ENCODE measurements around the gene FILIP1L. TPM values are rescaled to one million over a fixed set of nuclear protein-coding genes. Genes with fewer than 3 reads are reported as not detected.

The FILIP1L gene
- under 1 TPM; 0.10 to 0.17 TPM for total RNA-seq

- no peak within 1 kb of the TSS for H3K27ac Mint-ChIP-seq
- peaks cover 3% of the 10 kb centered on the region for H3K36me3 Mint-ChIP-seq
- CTCF ChIA-PET, result no interaction called here
- no peak within 1 kb of the TSS for H3K4me3 Mint-ChIP-seq
- no peak for DNase-seq
- POLR2A ChIA-PET, result no interaction called here
- intact Hi-C loops (cut with micrococcal nuclease), result no loop called here
- no peaks in the 10 kb centered on the region for H3K9me3 Mint-ChIP-seq
- H3K4me1 Mint-ChIP-seq (ENCODE audit: low read depth), result no peaks in the 10 kb centered on the region
- H3K27me3 Mint-ChIP-seq, result no peaks in the 10 kb centered on the region
These were observed at the start of gene FILIP1L for GRCh38 chr3:100114413-100115030. TSS of gene FILIP1L (minus strand) at chr3:100114501.

- DNase-seq, result no peak
- Mint-ChIP-seq H3K36me3 (peaks cover 21% of the 10 kb centered on the region), H3K9me3 (no peaks in the 10 kb centered on the region), H3K27me3 (no peaks in the 10 kb centered on the region), H3K27ac (no peak overlapping the region), H3K4me3 (no peak overlapping the region), H3K4me1 (ENCODE audit: low read depth) (no peaks in the 10 kb centered on the region)
- intact Hi-C loops (cut with micrococcal nuclease), result no loop called here
- ChIA-PET POLR2A (no interaction called here), CTCF (interaction anchor here (1.2 to 1.5 kb wide), 2 partner anchors 95 to 332 kb away, joined by 3 read pairs; no protein-coding TSS in a partner anchor)
These were observed 49.5 kb upstream of the FILIP1L start for GRCh38 chr3:100163787-100164186.

GRCh38 chr3:100160521-100160920, 46.2 kb upstream of the FILIP1L start:
- Mint-ChIP-seq H3K4me3 (no peak overlapping the region), H3K36me3 (peaks cover 34% of the 10 kb centered on the region), H3K4me1 (ENCODE audit: low read depth) (no peaks in the 10 kb centered on the region), H3K9me3 (peaks cover 11% of the 10 kb centered on the region), H3K27ac (no peak overlapping the region), H3K27me3 (no peaks in the 10 kb centered on the region)
- POLR2A ChIA-PET, result no interaction called here
- intact Hi-C loops (cut with micrococcal nuclease), result no loop called here
- CTCF ChIA-PET, result interaction anchor here (1.2 kb wide), 1 partner anchor 92 kb away, joined by 3 read pairs; no protein-coding TSS in a partner anchor
- DNase-seq, result no peak

GRCh38 chr3:100159331-100160153, 45.2 kb upstream of the FILIP1L start:
- POLR2A ChIA-PET, result no interaction called here
- Mint-ChIP-seq H3K27ac (no peak overlapping the region), H3K4me1 (ENCODE audit: low read depth) (no peaks in the 10 kb centered on the region), H3K9me3 (peaks cover 18% of the 10 kb centered on the region), H3K36me3 (peaks cover 41% of the 10 kb centered on the region), H3K4me3 (no peak overlapping the region), H3K27me3 (no peaks in the 10 kb centered on the region)
- intact Hi-C loops (cut with micrococcal nuclease), result no loop called here
- no peak for DNase-seq
- CTCF ChIA-PET, result no interaction called here

DNA sequence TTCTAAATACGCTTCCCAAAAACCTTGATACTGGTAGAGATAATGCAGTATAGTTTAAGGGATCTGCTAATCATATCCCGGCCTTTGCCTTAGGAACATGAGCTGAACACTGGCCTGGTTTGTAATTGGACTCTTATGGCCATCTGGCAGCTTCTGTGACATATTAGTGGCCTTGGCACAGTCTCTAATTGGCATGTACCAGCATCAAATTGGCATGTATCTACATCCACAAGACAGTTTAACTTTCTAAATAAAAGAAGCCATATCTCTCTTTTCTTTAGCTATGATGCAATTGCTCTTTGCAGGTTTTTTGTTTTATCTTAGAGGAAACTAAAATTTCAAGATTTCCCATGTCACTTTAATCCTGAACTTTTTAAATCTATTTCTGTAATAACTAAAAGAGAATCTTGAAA, 44.6 kb upstream of the FILIP1L start:
- intact Hi-C loops (cut with micrococcal nuclease), result no loop called here
- Mint-ChIP-seq H3K9me3 (peaks cover 18% of the 10 kb centered on the region), H3K4me1 (ENCODE audit: low read depth) (no peaks in the 10 kb centered on the region), H3K36me3 (peaks cover 43% of the 10 kb centered on the region), H3K4me3 (no peak overlapping the region), H3K27ac (no peak overlapping the region), H3K27me3 (no peaks in the 10 kb centered on the region)
- DNase-seq, result no peak
- ChIA-PET CTCF (no interaction called here), POLR2A (no interaction called here)

- Mint-ChIP-seq H3K27ac (no peak overlapping the region), H3K4me1 (ENCODE audit: low read depth) (no peaks in the 10 kb centered on the region), H3K36me3 (peaks cover 48% of the 10 kb centered on the region), H3K9me3 (peaks cover 18% of the 10 kb centered on the region), H3K27me3 (no peaks in the 10 kb centered on the region), H3K4me3 (no peak overlapping the region)
- ChIA-PET CTCF (no interaction called here), POLR2A (no interaction called here)
- intact Hi-C loops (cut with micrococcal nuclease), result no loop called here
- no peak for DNase-seq
These were observed 43.4 kb upstream of the FILIP1L start for GRCh38 chr3:100157685-100158084.

- H3K27ac Mint-ChIP-seq, result no peak overlapping the region
- DNase-seq, result no peak
- peaks cover 18% of the 10 kb centered on the region for H3K9me3 Mint-ChIP-seq
- intact Hi-C loops (cut with micrococcal nuclease), result no loop called here
- peaks cover 59% of the 10 kb centered on the region for H3K36me3 Mint-ChIP-seq
- H3K27me3 Mint-ChIP-seq, result no peaks in the 10 kb centered on the region
- no peak overlapping the region for H3K4me3 Mint-ChIP-seq
- POLR2A ChIA-PET, result no interaction called here
- CTCF ChIA-PET, result no interaction called here
- H3K4me1 Mint-ChIP-seq (ENCODE audit: low read depth), result no peaks in the 10 kb centered on the region
These were observed 41.3 kb upstream of the FILIP1L start for GRCh38 chr3:100155590-100155989.

DNA sequence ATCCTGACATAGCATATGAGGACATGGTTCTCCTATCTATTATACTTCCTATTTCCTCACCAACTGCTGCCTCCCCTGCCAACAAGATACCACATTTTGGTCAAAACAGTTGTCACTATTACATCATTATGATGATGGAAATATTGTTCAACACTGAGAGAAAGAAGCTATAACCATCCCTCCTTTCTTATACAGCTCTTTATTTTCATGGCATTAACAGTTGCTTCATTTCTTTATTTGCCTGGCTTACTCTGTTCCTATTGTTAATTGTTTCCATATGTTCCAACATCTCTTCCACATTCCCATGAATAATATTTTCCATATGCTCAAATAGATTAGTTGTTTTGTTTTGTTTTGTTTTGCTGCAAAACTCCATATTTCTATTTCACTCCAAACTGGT, 40.8 kb upstream of the FILIP1L start:
- POLR2A ChIA-PET, result no interaction called here
- Mint-ChIP-seq H3K27me3 (no peaks in the 10 kb centered on the region), H3K27ac (no peak overlapping the region), H3K9me3 (peaks cover 18% of the 10 kb centered on the region), H3K4me3 (no peak overlapping the region), H3K4me1 (ENCODE audit: low read depth) (no peaks in the 10 kb centered on the region), H3K36me3 (peaks cover 59% of the 10 kb centered on the region)
- CTCF ChIA-PET, result interaction anchor here (0.6 kb wide), 1 partner anchor 323 kb away, joined by 3 read pairs; no protein-coding TSS in a partner anchor
- intact Hi-C loops (cut with micrococcal nuclease), result no loop called here
- DNase-seq, result no peak

DNA sequence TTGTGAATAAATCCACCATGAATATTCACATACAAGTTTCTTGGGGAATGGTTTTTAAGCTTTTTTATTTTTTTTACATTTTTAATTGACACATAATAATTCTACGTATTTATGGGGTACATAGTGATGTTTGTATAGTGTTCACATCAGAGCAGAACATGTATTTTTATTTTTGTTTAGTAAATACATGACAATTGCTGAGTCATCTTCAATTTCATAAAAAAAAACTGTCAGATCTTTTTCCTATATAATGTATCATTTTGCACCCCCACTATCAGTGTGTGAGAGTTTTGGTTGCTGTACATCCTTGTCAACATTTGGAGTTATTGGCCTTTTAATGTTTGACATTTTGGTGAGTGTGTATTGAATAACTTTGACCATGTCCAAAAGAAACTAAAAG, 39.9 kb upstream of the FILIP1L start:
- H3K4me1 Mint-ChIP-seq (ENCODE audit: low read depth), result no peaks in the 10 kb centered on the region
- intact Hi-C loops (cut with micrococcal nuclease), result no loop called here
- H3K27me3 Mint-ChIP-seq, result no peaks in the 10 kb centered on the region
- H3K9me3 Mint-ChIP-seq, result peaks cover 18% of the 10 kb centered on the region
- no peak for DNase-seq
- ChIA-PET CTCF (no interaction called here), POLR2A (no interaction called here)
- peaks cover 64% of the 10 kb centered on the region for H3K36me3 Mint-ChIP-seq
- no peak overlapping the region for H3K27ac Mint-ChIP-seq
- H3K4me3 Mint-ChIP-seq, result no peak overlapping the region

DNA sequence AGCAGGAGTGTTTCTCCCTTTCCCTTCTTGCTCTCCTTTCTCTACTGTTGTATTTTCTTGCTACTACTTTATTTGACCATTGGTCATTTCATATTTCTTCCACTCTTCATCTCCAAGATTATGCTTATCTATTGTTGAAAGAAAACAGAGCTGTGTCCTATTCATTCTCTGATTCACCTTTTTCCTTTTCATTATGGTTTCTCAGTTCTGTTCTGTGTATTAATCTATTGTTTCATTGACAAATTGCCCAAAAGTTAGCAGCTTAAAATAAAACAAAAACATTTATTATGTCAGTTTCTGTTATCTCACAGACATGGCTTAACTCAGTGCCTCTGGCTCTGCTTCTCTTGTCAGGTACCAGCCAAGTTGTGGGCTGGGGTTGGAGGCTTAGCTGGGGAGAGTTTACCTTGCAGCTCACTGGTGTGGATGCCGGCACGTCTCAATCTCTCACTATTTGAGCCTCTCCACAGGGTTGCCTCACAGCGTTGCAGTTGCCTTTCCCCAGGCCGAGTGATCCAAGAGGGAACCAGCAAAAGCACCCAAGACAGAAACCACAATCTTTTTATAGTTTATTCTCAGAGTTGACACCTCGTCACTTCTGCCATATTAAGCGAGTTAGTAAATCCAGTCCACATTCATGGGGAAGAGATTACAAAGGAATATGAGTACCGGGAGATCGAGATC, 36.9 kb upstream of the FILIP1L start:
- no peaks in the 10 kb centered on the region for H3K27me3 Mint-ChIP-seq
- peaks cover 55% of the 10 kb centered on the region for H3K36me3 Mint-ChIP-seq
- ChIA-PET POLR2A (no interaction called here), CTCF (no interaction called here)
- intact Hi-C loops (cut with micrococcal nuclease), result no loop called here
- no peaks in the 10 kb centered on the region for H3K4me1 Mint-ChIP-seq (ENCODE audit: low read depth)
- DNase-seq, result no peak
- no peak overlapping the region for H3K4me3 Mint-ChIP-seq
- H3K27ac Mint-ChIP-seq, result no peak overlapping the region
- H3K9me3 Mint-ChIP-seq, result peaks cover 12% of the 10 kb centered on the region

GRCh38 chr3:100150473-100150872, 36.2 kb upstream of the FILIP1L start:
- Mint-ChIP-seq H3K36me3 (peaks cover 51% of the 10 kb centered on the region), H3K4me1 (ENCODE audit: low read depth) (no peaks in the 10 kb centered on the region), H3K4me3 (no peak overlapping the region), H3K27ac (no peak overlapping the region), H3K27me3 (no peaks in the 10 kb centered on the region), H3K9me3 (peaks cover 7% of the 10 kb centered on the region)
- intact Hi-C loops (cut with micrococcal nuclease), result no loop called here
- ChIA-PET POLR2A (no interaction called here), CTCF (no interaction called here)
- no peak for DNase-seq

GRCh38 chr3:100149713-100150415, 35.6 kb upstream of the FILIP1L start:
- intact Hi-C loops (cut with micrococcal nuclease), result no loop called here
- CTCF ChIA-PET, result no interaction called here
- POLR2A ChIA-PET, result no interaction called here
- H3K4me3 Mint-ChIP-seq, result no peak overlapping the region
- DNase-seq, result no peak
- no peak overlapping the region for H3K27ac Mint-ChIP-seq
- peaks cover under 1% of the 10 kb centered on the region for H3K9me3 Mint-ChIP-seq
- no peaks in the 10 kb centered on the region for H3K27me3 Mint-ChIP-seq
- no peaks in the 10 kb centered on the region for H3K4me1 Mint-ChIP-seq (ENCODE audit: low read depth)
- peaks cover 45% of the 10 kb centered on the region for H3K36me3 Mint-ChIP-seq

Measured in activated CD4-positive, alpha-beta memory T cell treated with anti-CD3 and anti-CD28 coated beads for 36 hours (primary cell).